Activated CD4-positive, alpha-beta T cell treated with anti-CD3 and anti-CD28 coated beads for 48 hours (primary cell): ENCODE results near the gene SLC12A8.

Experiments used
- DNase-seq: peaks from one replicate; pipeline ENCODE4 v3.0.0-alpha.2; 2020

Gene SLC12A8

DNA sequence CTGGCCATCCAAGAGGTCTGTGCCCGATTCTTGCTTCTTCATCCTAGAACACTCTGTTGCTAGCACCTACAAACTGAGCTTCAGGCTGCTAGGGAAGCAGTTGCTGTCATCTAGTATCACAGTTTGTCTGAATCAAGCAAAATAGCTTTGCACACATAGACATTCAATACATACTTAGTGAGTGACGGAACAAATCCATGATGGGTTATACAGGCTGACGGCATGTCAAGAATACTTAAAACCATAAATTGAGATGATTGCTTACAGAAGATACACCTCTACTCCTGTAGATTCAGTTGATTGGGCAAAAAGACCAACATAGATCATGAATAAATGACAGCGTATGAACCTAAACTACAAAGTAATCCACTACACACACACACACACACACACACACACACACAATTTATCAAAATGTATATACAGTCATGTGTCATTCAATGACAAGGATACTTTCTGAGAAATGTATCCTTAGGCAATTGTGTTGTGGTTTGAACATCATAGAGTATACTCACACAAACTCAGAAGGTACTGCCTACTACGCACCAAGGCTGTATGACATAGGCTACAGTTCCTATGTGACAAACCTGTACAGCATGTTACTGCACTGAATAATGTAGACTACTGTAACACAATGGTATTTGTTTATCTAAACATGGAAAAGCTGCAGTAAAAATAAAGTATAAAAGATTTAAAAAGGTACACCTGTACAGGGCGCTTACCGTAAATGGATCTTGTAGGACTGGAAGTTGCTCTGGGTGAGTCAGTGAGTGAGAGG is 142.4 kb downstream of the SLC12A8 start:
- DNase-seq = no peak

DNA sequence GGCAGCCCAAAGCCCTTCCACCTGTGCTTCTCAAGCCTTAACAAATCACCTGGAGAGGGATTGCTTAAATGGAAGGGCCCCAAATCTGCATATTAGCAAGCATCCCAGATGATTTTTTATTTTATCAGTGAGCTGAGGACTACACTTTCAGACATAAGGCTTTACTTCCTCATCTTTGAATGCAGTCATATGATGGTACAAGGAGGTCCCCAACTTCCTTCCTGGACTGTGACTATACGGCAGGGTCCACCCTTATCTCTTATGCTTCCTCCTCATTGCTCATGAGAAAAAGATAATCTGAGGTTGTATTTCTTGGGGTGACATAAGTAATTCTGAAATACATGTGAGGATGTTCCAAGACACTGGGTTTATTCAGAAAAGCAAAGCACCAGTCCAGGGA is 143.1 kb downstream of the SLC12A8 start:
- DNase-seq = no peak

DNA sequence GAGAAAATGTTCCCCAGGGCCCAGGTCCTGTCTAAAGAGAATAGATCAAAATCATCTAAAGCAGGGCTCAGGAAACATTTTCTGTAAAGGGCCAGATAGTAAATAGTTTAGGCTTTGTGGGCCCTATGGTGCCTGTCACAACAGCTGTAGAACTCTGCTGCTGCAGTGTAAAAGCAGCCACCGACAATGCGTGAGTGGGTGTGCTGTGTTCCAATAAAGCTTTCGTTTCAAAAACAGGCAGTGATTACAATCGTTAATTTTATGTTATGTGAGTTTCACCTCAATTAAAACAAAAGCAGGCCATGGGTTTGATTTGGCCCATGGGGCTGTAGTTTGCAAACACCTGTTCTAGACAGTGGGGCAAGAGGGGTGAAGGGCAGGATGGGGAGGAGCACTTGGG is 144.3 kb downstream of the SLC12A8 start:
- DNase-seq = no peak

DNA sequence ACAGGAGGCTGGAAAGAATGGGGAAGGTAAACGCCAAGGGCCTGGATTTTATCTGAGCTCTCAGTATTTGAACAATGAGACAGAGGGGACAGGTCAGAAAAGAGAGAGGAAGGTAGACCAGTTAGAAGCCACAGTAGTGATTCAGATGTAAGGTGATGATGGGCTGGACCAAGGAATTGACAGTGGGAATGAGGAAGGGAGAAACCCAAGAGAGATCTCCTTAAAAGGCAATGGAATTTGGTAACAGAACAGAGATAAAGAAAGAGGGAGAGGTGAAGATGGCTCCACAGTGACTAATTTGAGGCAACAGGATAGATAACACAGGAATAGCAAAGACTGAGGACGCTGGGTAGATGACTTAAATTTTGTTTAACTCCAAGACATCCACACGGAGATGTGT is 145.3 kb downstream of the SLC12A8 start:
- DNase-seq = no peak

DNA sequence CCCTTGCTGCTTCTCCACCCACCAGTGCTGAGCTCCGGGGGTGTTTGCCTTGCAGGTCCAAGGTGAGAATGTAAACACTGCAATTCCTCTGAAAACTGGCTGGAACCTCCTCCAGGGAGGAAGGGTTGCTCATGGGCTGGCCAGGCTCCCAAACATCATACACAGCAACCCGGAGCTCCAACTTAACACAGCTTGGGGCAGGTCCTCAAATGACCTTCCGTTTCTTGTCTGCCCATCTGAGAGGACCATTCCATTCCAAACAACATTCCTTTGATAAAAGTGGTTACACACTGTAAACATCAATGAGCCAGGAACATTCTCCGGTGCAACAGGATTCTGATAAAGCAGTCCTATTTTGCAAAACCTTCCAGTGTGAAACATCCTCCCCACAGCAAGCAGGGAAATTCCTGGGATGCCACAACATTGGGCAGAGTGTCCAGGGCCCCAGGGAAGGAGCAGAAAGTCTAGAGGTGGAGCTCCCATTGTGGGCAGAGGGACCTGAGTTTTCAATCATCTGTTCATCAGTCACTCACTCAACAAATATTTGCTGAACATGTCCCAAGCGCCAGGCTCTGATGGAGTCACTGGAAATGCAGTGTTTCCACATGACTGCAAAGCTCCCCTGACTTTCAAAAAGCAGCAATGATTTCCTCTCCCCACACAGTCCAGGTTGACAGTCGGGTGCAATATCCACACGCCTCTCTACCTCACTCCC is 149.5 kb downstream of the SLC12A8 start:
- no peak for DNase-seq

DNA sequence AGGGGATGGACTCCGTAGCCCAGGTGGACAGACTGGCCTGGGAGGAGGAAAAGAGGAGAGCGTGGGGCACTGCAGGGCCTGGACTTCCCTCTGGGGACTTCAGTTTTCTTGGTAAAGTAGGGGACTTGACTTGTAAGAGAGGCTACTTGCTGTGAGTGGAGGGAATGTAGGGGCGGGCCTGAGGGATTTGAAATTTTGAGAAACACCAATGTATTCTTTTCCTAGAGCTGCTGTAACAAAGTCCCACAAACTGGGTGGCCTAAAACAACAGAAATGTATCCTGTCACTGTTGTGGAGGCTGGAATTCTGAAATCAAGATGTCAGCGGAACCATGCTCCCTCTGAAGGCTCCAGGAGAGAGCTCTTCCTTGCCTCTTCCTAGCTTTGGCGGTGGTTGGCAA is 150.9 kb downstream of the SLC12A8 start:
- no peak for DNase-seq

DNA sequence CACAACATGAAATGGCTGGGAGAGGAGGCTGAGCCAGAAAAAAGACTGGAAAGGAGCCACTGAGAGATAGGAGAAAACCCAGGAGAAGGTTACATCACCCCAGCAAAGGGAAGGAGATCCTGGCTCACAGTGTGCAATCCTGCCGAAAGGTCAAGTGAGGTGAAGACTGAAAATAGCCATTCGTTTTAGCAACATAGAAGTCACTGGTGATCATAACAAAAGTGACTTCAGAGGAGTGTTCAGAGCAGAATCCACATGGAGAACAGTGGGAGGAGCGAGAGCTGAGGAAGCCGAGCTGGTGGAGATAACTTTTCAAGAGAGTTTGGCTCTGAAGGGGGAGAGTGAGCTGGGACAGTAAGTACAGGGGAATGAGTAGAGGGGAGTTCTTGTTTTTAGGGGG is 151.4 kb downstream of the SLC12A8 start:
- DNase-seq = no peak

DNA sequence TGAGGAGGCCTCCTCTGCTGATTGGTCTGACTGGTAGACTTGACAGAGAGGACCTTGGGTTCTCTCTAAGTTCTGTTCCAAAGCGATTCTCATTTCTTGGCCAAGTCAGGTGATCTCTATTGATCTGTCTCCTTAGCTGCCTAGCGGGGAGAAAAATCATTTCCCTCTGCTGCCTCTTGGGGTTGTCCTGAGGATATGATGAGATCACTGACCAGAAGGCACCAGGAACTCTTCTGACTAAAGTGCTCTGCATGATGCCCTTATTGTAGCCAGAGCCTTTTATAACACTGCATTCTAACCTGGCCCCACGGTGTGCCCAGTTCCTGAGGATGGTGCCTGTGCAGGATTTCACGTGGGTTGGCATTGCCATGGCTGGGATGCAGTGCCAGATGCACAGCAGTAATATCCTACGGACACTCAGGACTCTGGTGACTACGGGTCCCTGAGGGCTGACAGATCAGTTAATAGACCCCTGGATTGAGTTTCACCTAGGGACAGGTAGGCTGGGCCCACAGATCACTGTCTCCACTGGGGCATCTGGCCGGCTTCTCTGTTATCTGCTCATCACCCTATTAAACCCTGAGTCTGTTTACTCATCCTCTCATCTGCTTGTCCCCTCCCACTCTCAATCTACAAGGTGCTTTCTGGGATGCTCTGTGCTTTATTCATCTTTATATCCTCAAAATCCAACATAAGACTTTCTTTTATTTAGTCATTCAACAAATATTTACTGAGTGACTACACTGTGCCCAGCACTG is 152.9 kb downstream of the SLC12A8 start:
- DNase-seq = no peak

DNA sequence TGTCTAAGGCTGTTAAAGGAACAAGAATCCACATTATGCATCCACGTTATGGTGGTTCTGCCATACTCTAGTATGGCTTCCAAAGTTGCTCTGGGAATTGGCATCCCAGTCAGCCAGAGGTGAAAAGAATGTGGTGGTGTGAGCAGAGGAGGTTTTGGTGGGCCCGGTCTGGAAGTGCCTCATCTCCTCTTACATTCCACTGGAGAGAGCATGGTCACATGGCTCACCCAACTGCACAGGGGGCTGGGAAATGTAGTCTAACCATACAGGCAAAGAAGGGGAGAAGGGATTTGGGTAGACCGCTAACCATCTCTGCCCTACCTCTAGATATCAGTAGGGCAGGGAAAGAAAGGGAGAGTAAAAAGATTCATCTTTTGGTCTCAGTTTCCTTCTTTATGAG is 153.6 kb downstream of the SLC12A8 start:
- no peak for DNase-seq

DNA sequence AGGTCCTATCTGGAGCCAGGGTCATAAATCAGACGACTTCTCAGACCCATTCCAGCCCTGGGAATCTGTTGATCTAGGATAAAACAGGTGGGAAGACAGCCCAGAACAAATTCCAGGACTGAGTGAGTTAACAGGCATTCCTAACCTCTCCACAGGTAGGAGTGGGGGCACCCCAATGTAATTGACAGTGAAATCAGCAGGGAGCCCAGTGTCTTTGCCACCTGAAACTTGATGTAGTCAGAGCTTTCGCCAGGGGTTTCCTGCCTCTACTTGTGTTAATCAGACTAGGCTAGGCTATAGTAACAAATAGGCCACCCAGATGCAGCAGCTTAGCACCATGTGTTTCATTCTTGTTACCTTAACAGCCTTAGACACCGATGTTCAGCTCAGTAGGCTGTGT is 154.0 kb downstream of the SLC12A8 start:
- DNase-seq = no peak

DNA sequence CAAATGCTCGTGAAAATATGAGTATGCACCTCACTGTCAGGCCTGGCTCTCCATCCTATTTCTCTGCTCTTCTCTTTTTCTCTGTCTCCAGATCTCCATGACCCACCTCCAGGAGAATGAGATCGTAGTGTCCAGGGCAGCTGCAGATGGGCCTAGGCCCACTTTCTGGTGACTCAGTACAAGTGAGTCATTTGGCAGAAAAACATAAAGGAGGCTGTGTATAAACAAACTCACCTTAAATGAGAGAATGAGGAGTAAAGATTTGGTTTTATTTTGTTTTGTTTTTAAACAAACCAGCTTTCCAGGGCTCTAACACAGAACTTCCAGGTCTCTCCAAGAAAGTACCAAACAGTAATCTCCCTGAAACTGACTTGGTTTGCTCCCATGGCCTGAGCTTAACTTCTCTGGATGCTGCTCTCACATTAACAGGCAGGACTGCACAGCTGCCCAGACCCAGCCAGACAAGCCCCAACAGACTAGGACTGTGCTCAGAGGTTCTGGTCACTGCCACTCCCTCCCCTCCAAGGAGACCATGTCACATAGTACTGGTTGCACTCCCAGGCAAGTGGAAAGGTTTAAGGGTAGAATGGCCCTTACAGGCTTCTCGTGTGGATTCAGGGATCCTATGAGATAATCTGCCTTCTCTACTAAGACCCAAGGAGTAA is 155.2 kb downstream of the SLC12A8 start:
- no peak for DNase-seq

DNA sequence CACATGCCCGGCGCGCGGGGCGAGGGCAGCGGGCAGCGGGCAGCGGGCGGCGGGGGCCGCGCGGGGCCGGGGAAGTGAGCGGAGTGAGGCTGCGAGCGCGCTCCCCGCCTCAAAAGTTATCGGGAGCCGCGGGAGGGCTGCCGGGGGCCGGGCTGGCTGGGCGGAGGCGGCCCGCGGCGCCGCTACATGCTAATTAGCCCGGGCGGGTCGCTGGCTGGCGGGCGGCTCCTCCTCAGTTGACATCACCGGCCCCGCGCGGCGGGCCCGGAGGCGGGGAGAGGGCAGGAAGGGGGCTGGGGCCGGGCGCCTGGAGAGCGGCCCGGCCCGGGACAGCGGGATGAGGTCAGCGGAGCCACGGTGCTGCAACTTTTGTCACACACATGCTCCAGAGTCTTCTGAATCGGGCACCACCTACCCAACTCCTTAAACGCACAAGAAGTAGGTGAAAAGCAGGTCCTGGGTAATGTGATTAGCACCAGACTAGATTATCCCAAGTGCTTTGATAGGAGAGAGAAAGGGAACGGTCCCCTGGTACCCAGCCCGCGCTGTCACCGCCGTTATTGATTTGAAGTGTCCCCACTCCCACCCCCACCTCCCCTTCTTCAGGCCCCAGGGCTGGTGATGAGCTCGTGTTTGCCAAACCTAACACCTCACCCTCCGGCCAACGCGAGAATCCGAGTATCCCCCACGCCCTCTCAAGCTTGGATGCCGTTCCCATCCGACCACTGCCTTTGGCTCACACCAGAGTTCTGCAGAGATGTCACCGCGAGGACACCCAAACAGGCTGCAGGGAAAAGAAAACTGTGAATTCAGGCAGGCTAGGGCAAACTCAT is 156.4 kb downstream of the SLC12A8 start, which contains the start of gene HEG1:
HEG1 (minus strand) TSS at position 85 of the 833 bp plus-strand sequence. CDS start 107 bp downstream, outside the sequence.
- peak; percentile 79 for DNase-seq

DNA sequence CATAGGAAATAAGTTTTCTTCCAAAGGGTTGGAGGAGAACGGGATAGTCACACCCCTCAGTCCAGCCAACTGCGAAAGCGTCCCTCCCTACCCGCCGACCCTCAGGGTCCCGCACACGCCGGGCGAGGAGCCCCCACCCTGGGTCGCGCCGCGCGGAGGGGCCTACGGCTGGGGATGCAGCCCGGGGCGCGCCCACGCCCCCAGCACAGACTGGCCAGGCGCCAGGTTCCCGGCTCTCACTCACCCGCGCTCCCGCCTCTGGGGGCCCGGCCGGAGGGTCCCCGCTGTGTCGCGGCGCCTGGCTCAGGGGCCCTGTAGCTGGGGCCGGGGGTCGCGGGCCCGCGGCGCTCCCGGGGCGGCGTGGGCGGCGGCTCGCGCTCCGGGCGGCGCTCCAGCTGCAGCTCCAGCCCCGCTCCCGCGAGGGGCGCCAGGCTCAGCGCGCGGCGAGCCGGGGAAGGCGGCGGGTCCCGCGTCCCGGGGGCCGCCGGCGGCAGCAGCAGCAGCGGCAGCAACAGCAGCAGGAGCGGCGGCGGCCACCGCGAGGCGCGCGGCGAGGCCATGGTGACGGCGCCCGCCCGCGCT is 157.1 kb downstream of the SLC12A8 start:
- DNase-seq = peak; percentile 35

DNA sequence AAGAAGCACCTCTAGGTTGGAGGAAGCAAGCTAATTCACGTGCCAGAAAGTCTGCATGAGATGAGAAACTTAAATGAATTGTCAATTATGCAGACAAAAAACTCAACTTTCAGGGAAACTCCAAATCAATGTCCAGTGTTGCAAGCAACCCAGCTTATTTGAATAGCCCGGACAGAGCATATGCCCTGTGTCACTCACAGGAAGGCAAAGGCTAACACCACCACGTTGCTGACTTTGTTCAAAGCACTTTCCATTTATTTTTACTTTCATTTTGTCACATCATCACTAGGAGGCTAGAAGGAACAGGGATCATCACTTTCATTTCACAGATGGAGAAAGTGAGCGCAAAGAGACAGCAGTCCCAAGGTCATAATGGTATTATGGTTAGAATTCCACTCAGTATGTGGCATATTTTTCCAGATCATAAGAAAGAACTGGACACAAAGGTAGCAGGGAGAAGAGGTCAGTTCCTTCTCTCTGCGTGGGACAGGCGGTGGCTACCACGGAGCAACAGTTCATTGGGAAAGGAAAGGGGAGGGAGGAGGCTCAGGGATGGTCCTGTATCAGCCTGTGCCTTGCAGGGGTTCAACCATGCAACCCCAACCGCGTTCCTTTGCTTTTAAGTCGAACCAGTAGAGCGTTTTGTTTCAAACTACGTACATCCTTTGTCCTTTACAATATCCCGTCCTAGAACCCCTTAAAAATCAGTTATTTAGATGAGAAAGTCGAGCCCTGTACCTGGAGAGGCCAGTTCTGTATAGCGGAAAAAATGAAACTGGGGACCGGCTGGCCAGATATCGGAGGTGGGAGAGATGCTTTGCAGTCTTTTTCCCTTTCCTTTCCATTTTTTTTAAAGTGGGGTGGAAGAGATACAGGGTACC is 157.9 kb downstream of the SLC12A8 start:
- DNase-seq = no peak

DNA sequence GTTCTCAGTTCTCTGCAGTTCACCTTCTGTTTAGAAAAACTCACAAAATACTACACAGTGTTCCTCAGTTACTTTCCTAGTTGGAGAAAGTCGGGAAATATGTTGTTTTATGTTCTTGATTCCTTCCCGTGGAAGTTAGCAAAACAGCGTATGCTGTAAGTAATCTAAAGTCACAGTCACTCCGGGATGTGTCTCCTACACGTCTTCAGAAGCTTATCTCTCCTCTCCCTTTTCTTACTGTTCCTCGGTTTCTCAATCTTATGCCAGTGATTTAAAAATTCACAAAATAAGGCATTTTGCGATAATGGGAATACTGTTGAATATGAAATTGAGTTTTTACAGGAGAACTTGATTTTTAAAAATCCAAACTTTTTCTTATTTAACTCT is 158.5 kb downstream of the SLC12A8 start:
- no peak for DNase-seq

DNA sequence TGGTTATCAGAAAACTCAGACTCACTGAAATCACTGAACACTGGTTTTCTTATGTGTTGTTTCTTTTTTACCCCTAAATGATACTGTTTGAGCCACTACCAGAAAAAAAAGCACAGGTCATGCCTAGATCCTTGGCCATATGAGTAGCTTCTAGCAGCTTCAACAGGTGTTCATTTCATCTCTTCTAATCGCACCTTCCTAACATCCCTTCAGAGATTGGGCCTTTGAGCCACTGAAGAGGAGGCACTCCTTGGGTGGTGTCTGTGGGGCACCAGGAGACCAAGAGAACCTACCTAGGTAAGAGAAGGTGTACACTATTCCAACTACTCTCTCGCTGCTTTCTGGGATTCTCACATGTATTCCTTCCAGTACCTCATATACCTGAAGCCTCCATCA is 159.2 kb downstream of the SLC12A8 start:
- no peak for DNase-seq

DNA sequence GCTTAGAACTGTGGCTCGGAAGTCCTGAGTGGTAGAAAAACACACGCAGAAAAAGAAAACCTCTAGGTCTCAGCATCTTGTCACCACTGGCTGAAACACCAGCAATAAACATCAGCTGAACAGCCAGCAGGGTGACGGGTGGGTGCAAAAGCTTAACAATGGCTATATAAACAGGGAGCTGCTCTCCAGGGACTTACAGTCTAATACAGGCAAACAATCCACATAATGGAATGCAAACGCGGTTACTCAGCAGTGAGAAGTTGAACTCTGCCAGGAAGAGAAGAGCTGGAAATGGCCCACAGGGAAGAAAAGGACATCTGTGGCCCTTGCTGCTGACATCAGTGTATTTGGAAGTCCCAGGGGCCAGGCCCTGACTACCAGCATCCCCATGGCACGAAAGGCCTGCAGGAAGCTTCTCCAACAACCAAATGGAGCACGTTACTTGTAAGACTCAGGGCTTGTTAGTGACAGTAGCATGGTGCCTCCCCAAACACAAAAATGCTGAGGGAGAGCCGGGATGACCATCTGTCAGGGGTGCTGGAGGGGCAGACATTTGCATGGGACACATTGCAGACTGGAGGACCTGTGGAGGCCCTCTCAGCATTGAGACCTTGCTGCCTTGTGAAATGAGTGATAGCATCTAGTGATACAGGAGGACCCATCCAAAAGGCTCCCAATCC is 159.8 kb downstream of the SLC12A8 start:
- DNase-seq = no peak

DNA sequence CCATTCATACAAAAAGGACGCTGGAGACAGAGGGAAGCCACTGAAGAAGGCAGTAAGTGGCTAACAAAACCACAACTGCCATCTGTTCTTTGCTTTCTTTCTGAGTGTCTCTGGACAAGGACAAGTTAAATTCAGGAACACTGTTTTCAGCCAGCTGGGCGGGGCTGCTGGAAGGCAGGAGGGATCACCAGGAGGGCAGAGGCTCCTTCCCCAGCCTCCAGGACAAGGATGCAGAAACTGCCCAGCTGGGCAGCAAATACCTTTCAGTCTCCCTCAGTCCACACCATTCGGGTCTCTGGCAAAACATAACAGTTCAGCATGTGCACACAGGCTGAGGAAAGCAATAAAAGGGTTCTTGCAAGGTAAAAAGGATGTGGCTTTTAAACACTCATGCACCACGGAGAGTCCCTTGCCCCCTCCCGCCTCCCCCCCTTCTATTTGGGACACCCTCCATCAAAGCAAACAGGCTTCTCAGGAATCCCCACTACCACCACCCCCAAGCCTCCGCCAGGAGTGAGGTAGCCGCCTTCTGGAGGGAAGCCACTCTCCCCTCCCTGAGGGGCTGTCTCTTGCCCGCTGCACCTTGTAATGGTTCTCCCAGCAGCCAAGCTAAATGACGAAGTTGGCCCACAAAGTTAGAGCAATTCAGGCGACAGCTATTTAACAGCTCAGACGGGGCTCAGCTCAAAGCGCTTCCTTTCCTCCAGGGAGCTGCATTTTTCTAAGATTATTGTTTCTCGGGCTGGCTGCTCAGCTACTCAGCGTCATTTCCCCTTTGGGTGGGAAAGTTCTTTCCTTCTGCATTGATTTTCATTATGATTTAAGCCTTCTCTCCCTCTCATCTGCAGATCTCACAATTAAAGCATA is 160.6 kb downstream of the SLC12A8 start:
- peak; percentile 63 for DNase-seq

DNA sequence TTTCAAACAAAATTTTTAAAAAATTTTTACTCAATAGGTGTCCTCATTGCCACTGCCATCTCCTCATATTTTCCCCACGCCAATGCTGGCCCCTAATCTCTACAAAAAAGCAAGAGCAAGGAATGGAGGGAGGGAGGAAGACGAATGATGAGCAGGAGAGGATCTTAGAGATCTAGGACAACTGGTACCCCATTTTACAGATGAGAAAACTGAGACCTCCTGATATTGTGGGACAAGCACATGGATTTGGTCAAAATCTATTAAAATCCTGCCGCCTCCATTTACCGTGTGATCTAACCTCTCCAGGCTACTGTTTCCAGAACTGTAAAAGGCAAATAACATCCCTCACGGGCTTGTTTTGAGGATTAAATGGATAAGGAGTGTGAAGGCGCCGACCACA is 161.3 kb downstream of the SLC12A8 start:
- DNase-seq = no peak
